ENCODE results near the gene KLHL40. TPM values are rescaled to one million over a fixed set of nuclear protein-coding genes. Genes with fewer than 3 reads are reported as not detected.
A peak's percentile ranks its signal among the peaks of the same experiment; 100 is the strongest.

KLHL40 gene
- total and polyA plus RNA-seq, 9 of the 15 experiments (the other 6 are each of a cell fraction or from before 2014, with no cell fraction given): not detected

- H2AFZ ChIP-seq (ENCODE audit: low read depth, low read length): no peak overlapping the region
- in situ Hi-C loops (cut with MboI) (no loop called here), intact Hi-C loops (cut with micrococcal nuclease) (no loop called here)
- peaks cover 3 to 25% of the 10 kb centered on the region in 2 experiments; a peak in 4 of 5 replicates for H3K4me1 ChIP-seq (replicated peaks in 1 of 2; ENCODE audit: control insufficient read depth in 2 of 2, insufficient read depth in 2 of 2, low read length in 2 of 2)
- no peak overlapping the region for H3K4me3 ChIP-seq
- H3K9ac ChIP-seq (ENCODE audit: insufficient read depth in 1 of 2, low read depth in 2 of 2, low read length in 2 of 2): no peak overlapping the region; a peak in 1 of 4 replicates
- H3K9me3 ChIP-seq (replicated peaks; ENCODE audit: control insufficient read depth, insufficient read depth, low read depth, low read length): no peaks in the 10 kb centered on the region
- no peaks in the 10 kb centered on the region for H3K9me1 ChIP-seq (ENCODE audit: control insufficient read depth, insufficient read depth, low read length)
- peaks cover 11% of the 10 kb centered on the region; the same call in 1 of the 2 replicates for H4K20me1 ChIP-seq (replicated peaks; ENCODE audit: control insufficient read depth, insufficient read depth, low read length)
- no peaks in the 10 kb centered on the region for H3K79me2 ChIP-seq (ENCODE audit: control insufficient read depth, insufficient read depth, low read length)
- H3K36me3 ChIP-seq (ENCODE audit: control insufficient read depth, insufficient read depth, low read length): peaks cover 5% of the 10 kb centered on the region; the same call in 1 of the 3 replicates
- FAIRE-seq (no peak), DNase-seq (ENCODE audit: extremely low read depth in 1 of 4, low spot score in 3 of 4) (no peak), ATAC-seq (no peak)
- H3K4me2 ChIP-seq (ENCODE audit: insufficient read depth, low read length): no peak overlapping the region
- no peak for TF ChIP-seq ZNF217 (CRISPR knock-in tag; IDR thresholded peaks at IDR 0.05)
- TF ChIP-seq POLR2G (IDR thresholded peaks at IDR 0.05; ENCODE audit: low read depth, low read length): peak; percentile 22; the same call in 1 of the 2 replicates
- no peaks in the 10 kb centered on the region for H3K27me3 ChIP-seq (ENCODE audit: control insufficient read depth in 2 of 2, insufficient read depth in 2 of 2, low read length in 2 of 2)
- BruUV-seq (replicated peaks): no TSS peak
- 31% methylated on average over 12 of the region's 12 CpGs for WGBS (ENCODE audit: insufficient coverage, low coverage, missing lambda C conversion rate)
- H3K27ac ChIP-seq (ENCODE audit: extremely low read depth, low read depth, low read length): no peak overlapping the region
- ChIA-PET CTCF (ENCODE audit: low intra/inter-chr PET ratio) (no interaction called here), POLR2A (interaction anchor here (0.6 to 1.4 kb wide), 4 partner anchors 11 to 26 kb away, joined by 3 to 5 read pairs (median 3); no protein-coding TSS in a partner anchor)
Measured at GRCh38 chr3:42662813-42663535, 22.4 kb upstream of the KLHL40 start.
